Upper lobe of right lung (tissue), 1 donor: Measurements from ENCODE around the gene LTA4H. TPM values are rescaled to one million over a fixed set of nuclear protein-coding genes. Genes with fewer than 3 reads are reported as not detected.

ENCODE experiments used
- ATAC-seq: fragments of 200-7000 bp; cut with Tn5 transposase; one replicate; pipeline ENCODE4 v1.9.1; 2020; ENCODE audit warnings: mild to moderate bottlenecking, moderate library complexity
- DNase-seq: peaks from one replicate; pipeline ENCODE4 v3.0.0-alpha.2; 2020
- H3K27ac ChIP-seq: fragments of 200-600 bp; one replicate; pipeline ENCODE4 v1.8.0; 2022
- H3K27me3 ChIP-seq: fragments of 200-600 bp; one replicate; pipeline ENCODE4 v1.8.0; 2022; ENCODE audit warnings: mild to moderate bottlenecking
- H3K36me3 ChIP-seq: fragments of 200-600 bp; one replicate; pipeline ENCODE4 v1.8.0; 2022
- H3K4me1 ChIP-seq: fragments of 200-600 bp; one replicate; pipeline ENCODE4 v1.8.0; 2022
- H3K4me3 ChIP-seq: fragments of 200-600 bp; one replicate; pipeline ENCODE4 v1.8.0; 2022; ENCODE audit warnings: mild to moderate bottlenecking
- H3K9me3 ChIP-seq: fragments of 200-600 bp; one replicate; pipeline ENCODE4 v1.8.0; 2022
- intact Hi-C: fragments of 100-400 bp; cut with DNase I; formaldehyde crosslinking; loops from one replicate; pipeline ENCODE4 v1.11.0; 2022
- total RNA-seq: library from RNA; stranded (reverse); fragmentation: NEBNext Ultra II Directional; extraction: Animal tissue kit (Norgen Biotek cat#: 25700); gene quantifications from one replicate; pipeline ENCODE4 v1.2.1, GENCODE V29; 2021
- TF ChIP-seq, protein P1 (sequence below): fragments of 200-600 bp; IDR thresholded peaks from one replicate; pipeline ENCODE4 v1.8.0; 2022; ENCODE audit warnings: antibody characterized with exemption
- donor health status: DM: no; HTN: yes; CAD: no; lungs with severe emphysema.

Gene LTA4H
- total RNA-seq, 1 donor from 2014 or later = 314 TPM

DNA sequence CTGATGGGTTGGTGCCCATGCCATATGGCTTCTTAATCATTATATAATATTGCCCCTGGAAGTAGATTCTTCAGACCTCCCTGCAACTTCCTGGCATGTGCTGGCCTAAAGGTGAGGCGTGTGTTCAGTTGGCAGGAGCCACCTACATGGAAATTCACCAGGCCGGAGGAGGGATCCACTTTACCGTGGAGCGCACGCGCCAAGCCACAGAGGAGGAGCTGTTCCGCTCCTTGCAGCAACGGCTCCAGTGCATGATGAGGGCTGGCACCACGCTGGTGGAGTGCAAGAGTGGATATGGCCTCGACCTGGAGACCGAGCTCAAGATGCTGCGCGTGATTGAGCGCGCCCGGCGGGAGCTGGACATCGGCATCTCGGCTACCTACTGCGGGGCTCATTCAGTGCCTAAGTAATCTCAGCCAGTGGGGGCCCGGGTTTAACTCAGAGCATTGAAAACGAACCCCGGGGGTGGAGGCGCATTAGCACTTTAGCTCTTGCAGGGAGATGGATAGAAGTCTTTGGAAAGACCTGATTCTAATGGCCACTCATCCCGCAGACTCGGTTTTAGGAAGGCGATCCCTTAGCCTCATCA lies 78.7 kb downstream of the LTA4H start:
- TF ChIP-seq, protein P1, sequence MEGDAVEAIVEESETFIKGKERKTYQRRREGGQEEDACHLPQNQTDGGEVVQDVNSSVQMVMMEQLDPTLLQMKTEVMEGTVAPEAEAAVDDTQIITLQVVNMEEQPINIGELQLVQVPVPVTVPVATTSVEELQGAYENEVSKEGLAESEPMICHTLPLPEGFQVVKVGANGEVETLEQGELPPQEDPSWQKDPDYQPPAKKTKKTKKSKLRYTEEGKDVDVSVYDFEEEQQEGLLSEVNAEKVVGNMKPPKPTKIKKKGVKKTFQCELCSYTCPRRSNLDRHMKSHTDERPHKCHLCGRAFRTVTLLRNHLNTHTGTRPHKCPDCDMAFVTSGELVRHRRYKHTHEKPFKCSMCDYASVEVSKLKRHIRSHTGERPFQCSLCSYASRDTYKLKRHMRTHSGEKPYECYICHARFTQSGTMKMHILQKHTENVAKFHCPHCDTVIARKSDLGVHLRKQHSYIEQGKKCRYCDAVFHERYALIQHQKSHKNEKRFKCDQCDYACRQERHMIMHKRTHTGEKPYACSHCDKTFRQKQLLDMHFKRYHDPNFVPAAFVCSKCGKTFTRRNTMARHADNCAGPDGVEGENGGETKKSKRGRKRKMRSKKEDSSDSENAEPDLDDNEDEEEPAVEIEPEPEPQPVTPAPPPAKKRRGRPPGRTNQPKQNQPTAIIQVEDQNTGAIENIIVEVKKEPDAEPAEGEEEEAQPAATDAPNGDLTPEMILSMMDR = no peak
- intact Hi-C loops = no loop called here
- no peaks in the 10 kb centered on the region for H3K36me3 ChIP-seq
- ATAC-seq (peak; percentile 13), DNase-seq (no peak)
- no peaks in the 10 kb centered on the region for H3K9me3 ChIP-seq
- no peak overlapping the region for H3K27ac ChIP-seq
- H3K4me1 ChIP-seq = no peaks in the 10 kb centered on the region
- H3K27me3 ChIP-seq = no peaks in the 10 kb centered on the region
- H3K4me3 ChIP-seq = no peak overlapping the region

DNA sequence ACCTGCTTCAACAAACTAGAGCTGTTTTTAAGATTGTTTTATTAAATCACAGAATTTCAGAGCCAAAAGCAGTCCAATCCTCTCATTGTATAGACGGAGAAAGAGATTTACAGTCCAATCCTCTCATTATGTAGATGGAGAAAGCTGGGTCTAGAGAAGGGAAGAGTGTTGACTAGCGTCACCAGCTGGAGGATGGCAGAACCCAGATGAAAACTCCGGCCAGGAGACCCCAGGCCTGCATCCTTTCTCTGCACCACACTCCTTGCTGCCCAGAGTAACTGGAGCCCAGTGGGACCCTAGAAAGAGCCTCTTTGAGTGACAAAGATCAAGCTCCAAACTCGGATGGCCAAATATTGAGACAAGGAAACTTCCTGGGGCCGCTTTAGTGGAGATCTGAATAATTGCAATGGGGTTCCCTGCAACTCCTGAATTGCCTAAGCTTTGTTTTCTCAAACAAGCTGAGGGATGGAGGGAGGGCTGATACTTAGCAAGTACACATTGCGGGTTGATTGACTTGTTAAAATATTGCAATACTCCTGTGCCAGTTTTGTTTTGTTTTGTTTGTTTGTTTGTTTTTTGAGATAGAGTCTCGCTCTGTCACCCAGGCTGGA lies 79.7 kb downstream of the LTA4H start:
- Histone ChIP-seq H3K9me3 (no peaks in the 10 kb centered on the region), H3K27ac (no peak overlapping the region), H3K27me3 (no peaks in the 10 kb centered on the region), H3K4me1 (no peaks in the 10 kb centered on the region), H3K36me3 (no peaks in the 10 kb centered on the region), H3K4me3 (no peak overlapping the region)
- DNase-seq (no peak), ATAC-seq (no peak)
- intact Hi-C loops = no loop called here
- TF ChIP-seq, protein P1 = no peak

DNA sequence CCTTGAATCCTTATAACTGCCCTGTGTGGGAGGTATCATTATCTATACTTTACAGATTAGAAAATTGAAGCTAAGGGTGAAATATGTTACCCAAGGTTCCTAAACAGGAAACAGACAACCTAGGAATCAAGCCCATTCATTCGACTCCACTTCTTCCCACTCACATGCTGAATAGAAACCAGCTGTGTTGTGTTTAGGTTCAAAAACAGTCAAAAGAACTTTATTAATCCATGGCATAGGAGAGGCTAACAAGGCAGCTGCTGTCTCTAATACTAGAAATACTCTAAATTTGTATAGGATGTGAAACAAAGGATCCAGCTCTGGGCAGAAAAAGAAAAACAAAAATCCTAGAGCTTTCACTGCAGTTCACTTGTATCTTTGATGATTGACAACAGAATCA lies 82.4 kb downstream of the LTA4H start:
- H3K36me3 ChIP-seq = no peaks in the 10 kb centered on the region
- DNase-seq = no peak
- no peaks in the 10 kb centered on the region for H3K27me3 ChIP-seq
- H3K4me3 ChIP-seq = no peak overlapping the region
- TF ChIP-seq, protein P1 = no peak
- H3K27ac ChIP-seq = no peak overlapping the region
- H3K4me1 ChIP-seq = no peaks in the 10 kb centered on the region
- no peak for ATAC-seq
- intact Hi-C loops = no loop called here
- H3K9me3 ChIP-seq = no peaks in the 10 kb centered on the region

DNA sequence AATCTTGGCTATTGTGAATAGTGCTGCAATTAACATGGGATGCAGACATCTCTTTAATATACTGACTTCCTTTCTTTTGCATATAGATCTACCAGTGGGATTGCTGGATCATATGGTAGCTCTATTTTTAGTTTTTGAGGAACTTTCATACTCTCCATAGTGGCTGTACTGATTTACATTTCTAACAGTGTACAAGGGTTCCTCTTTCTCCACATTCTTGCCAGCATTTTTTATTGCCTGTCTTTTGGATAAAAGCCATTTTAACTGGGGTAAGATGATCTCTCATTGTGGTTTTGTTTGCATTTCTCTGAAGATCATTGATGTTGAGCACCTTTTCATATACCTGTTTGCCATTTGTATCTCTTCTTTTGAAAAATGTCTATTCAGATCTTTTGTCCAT lies 83.9 kb downstream of the LTA4H start:
- DNase-seq = no peak

More for the DNA sequence above, 83.9 kb downstream of the LTA4H start:
- intact Hi-C loops = no loop called here
- H3K9me3 ChIP-seq = no peaks in the 10 kb centered on the region
- no peaks in the 10 kb centered on the region for H3K36me3 ChIP-seq
- no peak overlapping the region for H3K27ac ChIP-seq
- H3K4me3 ChIP-seq = no peak overlapping the region
- TF ChIP-seq, protein P1 = no peak
- no peaks in the 10 kb centered on the region for H3K4me1 ChIP-seq
- peak; percentile 63 for ATAC-seq
- no peaks in the 10 kb centered on the region for H3K27me3 ChIP-seq

Other genes starting within 250 kb of the LTA4H start
- gene NTN4, start 244.8 kb downstream of the LTA4H start, total RNA-seq = 136 TPM
- gene SNRPF, start 176.6 kb downstream of the LTA4H start, total RNA-seq = 15.2 TPM
- not detected for gene CCDC38, start 93.0 kb downstream of the LTA4H start, total RNA-seq
- gene AMDHD1, start 92.3 kb downstream of the LTA4H start, total RNA-seq = 1.4 TPM
- 6.2 TPM for gene HAL, start 39.2 kb downstream of the LTA4H start, total RNA-seq
- gene ELK3, start 158.8 kb upstream of the LTA4H start, total RNA-seq = 41.2 TPM